CD14-positive monocyte (primary cell): ENCODE measurements around the gene NUDT2. TPM values are rescaled to one million over a fixed set of nuclear protein-coding genes. Genes with fewer than 3 reads are reported as not detected.
A peak's percentile ranks its signal among the peaks of the same experiment; 100 is the strongest.

Experiments
- DNase-seq, 3 donors: peaks; one replicate each; pipeline ENCODE4 v3.0.0-alpha.2; 2011 to 2022
- H2AFZ ChIP-seq: 2 replicates; pipeline ENCODE4 v1.6.0; 2012; ENCODE audit warnings: mild to moderate bottlenecking, low read depth, low read length, inconsistent platforms; ENCODE audit not compliant: insufficient read depth, poor library complexity, severe bottlenecking
- H3K27ac ChIP-seq, 2 donors: 1 replicate in 1 of 2; 2 replicates in 1 of 2; pipeline ENCODE4 v1.5.1; 2012 to 2013; ENCODE audit warnings: low read length in 2 of 2, control low read depth in 1 of 2, inconsistent platforms in 1 of 2, low read depth in 1 of 2, mild to moderate bottlenecking in 1 of 2
- H3K27me3 ChIP-seq, 2 donors: one replicate each; pipeline versions ENCODE4 v1.6.0 to v1.6.1; 2011 to 2013; ENCODE audit warnings: low read length in 2 of 2; ENCODE audit not compliant: control insufficient read depth in 2 of 2, insufficient read depth in 2 of 2
- H3K36me3 ChIP-seq, 2 donors: replicated peaks in 1 of 2; 1 replicate in 1 of 2; 2 replicates in 1 of 2; pipeline versions ENCODE4 v1.5.1 to v1.6.1; 2012 to 2013; ENCODE audit warnings: low read length in 2 of 2, control low read depth in 1 of 2, inconsistent platforms in 1 of 2, mild to moderate bottlenecking in 1 of 2; ENCODE audit not compliant: insufficient read depth in 2 of 2, control insufficient read depth in 1 of 2
- H3K4me1 ChIP-seq, 2 donors: 1 replicate in 1 of 2; 2 replicates in 1 of 2; pipeline versions ENCODE4 v1.5.1 to v1.6.1; 2012 to 2013; ENCODE audit warnings: low read length in 2 of 2, control low read depth in 1 of 2, inconsistent platforms in 1 of 2, mild to moderate bottlenecking in 1 of 2, moderate library complexity in 1 of 2; ENCODE audit not compliant: insufficient read depth in 2 of 2, control insufficient read depth in 1 of 2
- H3K4me2 ChIP-seq: replicated peaks from 2 replicates; pipeline ENCODE3; 2012; ENCODE audit warnings: low read length, moderate library complexity, mild to moderate bottlenecking; ENCODE audit not compliant: poor library complexity, severe bottlenecking; ENCODE audit errors: extremely low read depth
- H3K4me3 ChIP-seq, 3 experiments: fragments of 200-600 bp in 1 of 3; sonication (generic) in 1 of 3; replicated peaks in 1 of 3; 1 replicate in 2 of 3; 2 replicates in 1 of 3; pipeline ENCODE4 v1.5.1; 2011 to 2013; ENCODE audit warnings: low read length in 3 of 3, mild to moderate bottlenecking in 3 of 3, control low read depth in 2 of 3, low read depth in 2 of 3, inconsistent platforms in 1 of 3, moderate library complexity in 1 of 3
- H3K79me2 ChIP-seq: 2 replicates; pipeline ENCODE4 v1.6.0; 2012; ENCODE audit warnings: mild to moderate bottlenecking, control low read depth, inconsistent platforms, low read length, moderate library complexity; ENCODE audit not compliant: insufficient read depth
- H3K9ac ChIP-seq: 2 replicates; pipeline ENCODE4 v1.6.0; 2017; ENCODE audit warnings: low read length, mild to moderate bottlenecking; ENCODE audit not compliant: insufficient read depth, poor library complexity, severe bottlenecking
- H3K9me3 ChIP-seq, 2 donors: replicated peaks in 1 of 2; 1 replicate in 1 of 2; 2 replicates in 1 of 2; pipeline versions ENCODE4 v1.5.1 to v1.6.1; 2012 to 2013; ENCODE audit warnings: low read length in 2 of 2, control low read depth in 1 of 2; ENCODE audit not compliant: control insufficient read depth in 1 of 2, insufficient read depth in 1 of 2
- H4K20me1 ChIP-seq: 2 replicates; pipeline ENCODE4 v1.6.0; 2012; ENCODE audit warnings: mild to moderate bottlenecking, low read length, control low read depth, moderate library complexity; ENCODE audit not compliant: insufficient read depth
- H3K27ac Mint-ChIP-seq, 7 donors: one replicate each; pipeline ENCODE4 v1.8.0; 2020; ENCODE audit warnings: mild to moderate bottlenecking in 7 of 7, mixed read lengths in 7 of 7, moderate library complexity in 6 of 7, inconsistent platforms in 2 of 7
- H3K27me3 Mint-ChIP-seq, 3 donors: one replicate each; pipeline ENCODE4 v1.8.0; 2021 to 2022; ENCODE audit warnings: low read depth in 3 of 3, mild to moderate bottlenecking in 3 of 3, mixed read lengths in 3 of 3, moderate library complexity in 3 of 3, inconsistent platforms in 1 of 3
- H3K36me3 Mint-ChIP-seq, 2 donors: one replicate each; pipeline ENCODE4 v1.8.0; 2020; ENCODE audit warnings: mixed read lengths in 2 of 2, inconsistent platforms in 1 of 2, mild to moderate bottlenecking in 1 of 2
- H3K4me1 Mint-ChIP-seq: one replicate; pipeline ENCODE4 v1.8.0; 2020; ENCODE audit warnings: mild to moderate bottlenecking, mixed read lengths
- H3K4me3 Mint-ChIP-seq, 2 donors: one replicate each; pipeline ENCODE4 v1.8.0; 2020; ENCODE audit warnings: mild to moderate bottlenecking in 2 of 2, mixed read lengths in 2 of 2, moderate library complexity in 1 of 2
- H3K9me3 Mint-ChIP-seq, 7 donors: one replicate each; pipeline ENCODE4 v1.8.0; 2020 to 2022; ENCODE audit warnings: mixed read lengths in 7 of 7, mild to moderate bottlenecking in 6 of 7, moderate library complexity in 6 of 7, inconsistent platforms in 2 of 7
- CTCF ChIP-seq: fragments of 200-600 bp; IDR thresholded peaks from one replicate; pipeline ENCODE4 v1.8.0; 2022; ENCODE audit warnings: antibody characterized with exemption, mild to moderate bottlenecking
- WGBS: methylation state at CpG from one replicate; pipeline ENCODE4 v1.1.5; 2013; ENCODE audit warnings: missing lambda C conversion rate; ENCODE audit not compliant: insufficient coverage; 5-methylcytosine and 5-hydroxymethylcytosine counted together
- intact Hi-C, 2 donors: fragments of 100-400 bp; cut with micrococcal nuclease; formaldehyde crosslinking; loops; one replicate each; pipeline versions ENCODE4 v1.15.0 to v1.15.1; 2023
- polyA minus RNA-seq: library from RNA; depleted of rRNA, polyadenylated mRNA; stranded (reverse); fragments of >200 nt; gene quantifications from 2 replicates; pipeline ENCODE4 v1.2.3, GENCODE V29; 2012
- polyA plus RNA-seq, 3 donors: library from polyadenylated mRNA; depleted of rRNA in 1 of 3; unstranded in 2 of 3; stranded (reverse) in 1 of 3; fragments of 300-500 nt in 2 of 3; fragments of >200 nt in 1 of 3; fragmentation: Illumina TruSeq in 2 of 3; gene quantifications; 1 replicate in 2 of 3; 2 replicates in 1 of 3; pipeline ENCODE4 v1.2.3, GENCODE V29; 2012 to 2021
- total RNA-seq, 12 experiments: library from RNA in 1 of 12; stranded (reverse) in 1 of 12; fragments of 120-200 nt in 1 of 12; gene quantifications; one replicate each; pipeline ENCODE4 v1.2.4 and lab custom pipeline; 2013 to 2026; ENCODE audit warnings: mixed read lengths in 6 of 12, inconsistent platforms in 1 of 12

Gene NUDT2
- total RNA-seq (2013): 34.4 TPM
- polyA plus RNA-seq (10 to 100 TPM; 24.4 to 56.9 (median 38.0) TPM), polyA minus RNA-seq (16.2 and 17.2 TPM in 2 replicates), total RNA-seq (lab: John Stamatoyannopoulos, UW) (0.67 to 7.3 (median 3.8) reads per million in 11 experiments)

GRCh38 chr9:34328987-34329832, at the start of gene NUDT2, which contains the start of gene KIF24:
Gene NUDT2 (plus strand): TSS chr9:34329569. CDS start chr9:34339040, 9,471 bp downstream.
Gene KIF24 (minus strand): TSS chr9:34329268. CDS start chr9:34311346, 17,922 bp downstream.
- Histone ChIP-seq H4K20me1 (peaks cover 7% of the 10 kb centered on the region), H3K27me3 (no peaks in the 10 kb centered on the region), H3K9ac (peak within 1 kb of the TSS; percentile 95), H3K4me2 (peak within 1 kb of the TSS; percentile 97), H3K4me1 (peaks cover 30 to 44% of the 10 kb centered on the region in 2 donors), H3K4me3 (peak within 1 kb of the TSS; percentile 86 to 99 (median 98)), H3K36me3 (no peaks in the 10 kb centered on the region), H2AFZ (peak within 1 kb of the TSS; percentile 98), H3K79me2 (peaks cover 71% of the 10 kb centered on the region), H3K9me3 (no peaks in the 10 kb centered on the region), H3K27ac (peak within 1 kb of the TSS; percentile 91 to 95)
- WGBS: under 1% methylated on average over 61 of the region's 64 CpGs
- Mint-ChIP-seq H3K4me1 (peaks cover 40% of the 10 kb centered on the region), H3K27me3 (peaks cover 0 to 2% (median 2%) of the 10 kb centered on the region in 3 donors), H3K9me3 (no peaks in the 10 kb centered on the region), H3K4me3 (peak within 1 kb of the TSS; percentile 95 to 99), H3K27ac (peak within 1 kb of the TSS; percentile 94 to 99 (median 97)), H3K36me3 (peaks cover 2 to 5% of the 10 kb centered on the region in 2 donors)
- TF ChIP-seq CTCF: no peak
- intact Hi-C loops: loop anchor here (2.0 to 10.0 kb wide), 3 partner anchors 50 to 202 kb away; partner anchors contain the start of genes DCAF12 (in 1 of the 2) and UBAP1 (in 1 of the 2)
- peak; percentile 99 to 100 (median 100) for DNase-seq

- no peak overlapping the region for H3K4me2 ChIP-seq
- H3K9me3 ChIP-seq: no peaks in the 10 kb centered on the region
- WGBS: 100% methylated on average over 1 of the region's 1 CpG
- peaks cover 0 to 9% of the 10 kb centered on the region in 2 donors for H3K36me3 ChIP-seq
- no peaks in the 10 kb centered on the region for H4K20me1 ChIP-seq
- H3K79me2 ChIP-seq: no peaks in the 10 kb centered on the region
- no peak for TF ChIP-seq CTCF
- no peaks in the 10 kb centered on the region for H3K27me3 ChIP-seq
- Mint-ChIP-seq H3K36me3 (peaks cover 25 to 34% of the 10 kb centered on the region in 2 donors), H3K9me3 (peaks cover 0 to 3% (median 0%) of the 10 kb centered on the region in 7 donors), H3K27ac (no peak overlapping the region), H3K27me3 (peaks cover 0 to 3% (median 0%) of the 10 kb centered on the region in 3 donors), H3K4me1 (peaks cover 3% of the 10 kb centered on the region), H3K4me3 (no peak overlapping the region)
- H3K9ac ChIP-seq: no peak overlapping the region
- H3K4me1 ChIP-seq: no peaks in the 10 kb centered on the region
- intact Hi-C loops: no loop called here
- no peak overlapping the region for H3K4me3 ChIP-seq
- DNase-seq: no peak
- H3K27ac ChIP-seq: no peak overlapping the region
- H2AFZ ChIP-seq: no peak overlapping the region
Measured at GRCh38 chr9:34282096-34282495, 47.3 kb upstream of the NUDT2 start.
